NT2/D1 (cell line): ENCODE measurements around the gene ENO2.

Source experiments
- SUZ12 ChIP-seq: IDR thresholded peaks from 2 replicates; pipeline ENCODE4 v1.6.1; 2011; ENCODE audit not compliant: insufficient read length, insufficient read depth; ENCODE audit errors: extremely low read depth
- YY1 ChIP-seq: IDR thresholded peaks from 2 replicates; pipeline ENCODE4 v1.6.1; 2011; ENCODE audit not compliant: insufficient read length, insufficient read depth
- ZNF274 ChIP-seq: IDR thresholded peaks from 2 replicates; pipeline ENCODE4 v1.6.1; 2011; ENCODE audit warnings: mild to moderate bottlenecking, low read depth, low read length

GRCh38 chr12:6899837-6900519 lies 14.4 kb upstream of the ENO2 start:
- TF ChIP-seq SUZ12 (no peak), ZNF274 (no peak), YY1 (no peak)
